ENCODE measurements around the gene IQGAP2.
"Not testable (repeated sequence)": the region's sequence is repeated elsewhere in the genome, so short reads cannot be mapped to it uniquely, and the experiment has no call there.

Gene IQGAP2

GRCh38 chr5:76419597-76420298 is 16.7 kb downstream of the IQGAP2 start:
- no peak for DNase-seq (ENCODE audit: low read depth)

- no peak for DNase-seq (ENCODE audit: low read depth)
Measured at GRCh38 chr5:76422227-76422626, 19.1 kb downstream of the IQGAP2 start.

GRCh38 chr5:76422742-76423141 is 19.7 kb downstream of the IQGAP2 start:
- DNase-seq (ENCODE audit: low read depth), result no peak

- DNase-seq (ENCODE audit: low read depth), result no peak
Measured at GRCh38 chr5:76425146-76425545, 22.1 kb downstream of the IQGAP2 start.

- DNase-seq (ENCODE audit: low read depth), result no peak
Measured at GRCh38 chr5:76425928-76426804, 23.1 kb downstream of the IQGAP2 start.

GRCh38 chr5:76427206-76428140 is 24.4 kb downstream of the IQGAP2 start:
- no peak for DNase-seq (ENCODE audit: low read depth)

GRCh38 chr5:76428550-76428949 is 25.5 kb downstream of the IQGAP2 start:
- DNase-seq (ENCODE audit: low read depth), result not testable (repeated sequence)

- DNase-seq (ENCODE audit: low read depth), result no peak
Measured at GRCh38 chr5:76433261-76433660, 30.2 kb downstream of the IQGAP2 start.

GRCh38 chr5:76437507-76437906 is 34.4 kb downstream of the IQGAP2 start:
- not testable (repeated sequence) for DNase-seq (ENCODE audit: low read depth)

GRCh38 chr5:76438025-76438424 is 34.9 kb downstream of the IQGAP2 start:
- DNase-seq (ENCODE audit: low read depth), result no peak

- DNase-seq (ENCODE audit: low read depth), result no peak
Measured at GRCh38 chr5:76439201-76439600, 36.1 kb downstream of the IQGAP2 start.

- DNase-seq (ENCODE audit: low read depth), result no peak
Measured at GRCh38 chr5:76439929-76440328, 36.8 kb downstream of the IQGAP2 start.

GRCh38 chr5:76441101-76441500 is 38.0 kb downstream of the IQGAP2 start:
- DNase-seq (ENCODE audit: low read depth), result no peak

- no peak for DNase-seq (ENCODE audit: low read depth)
Measured at GRCh38 chr5:76441890-76442673, 39.0 kb downstream of the IQGAP2 start.

GRCh38 chr5:76443066-76443800 is 40.1 kb downstream of the IQGAP2 start:
- DNase-seq (ENCODE audit: low read depth), result no peak

GRCh38 chr5:76445063-76445462 is 42.0 kb downstream of the IQGAP2 start:
- DNase-seq (ENCODE audit: low read depth), result no peak

GRCh38 chr5:76445830-76446229 is 42.7 kb downstream of the IQGAP2 start:
- no peak for DNase-seq (ENCODE audit: low read depth)

GRCh38 chr5:76446776-76447175 is 43.7 kb downstream of the IQGAP2 start:
- no peak for DNase-seq (ENCODE audit: low read depth)

GRCh38 chr5:76449606-76450005 is 46.5 kb downstream of the IQGAP2 start:
- no peak for DNase-seq (ENCODE audit: low read depth)

GRCh38 chr5:76450054-76450453 is 47.0 kb downstream of the IQGAP2 start:
- no peak for DNase-seq (ENCODE audit: low read depth)
